Fibroblast of lung (primary cell): ENCODE results near the gene PTPN23. TPM values are rescaled to one million over a fixed set of nuclear protein-coding genes. Genes with fewer than 3 reads are reported as not detected.

Source experiments
- DNase-seq, 2 donors: peaks; one replicate each; pipeline versions ENCODE4 v3.0.0 to v3.0.0-alpha.2; 2010; ENCODE audit warnings: low read depth in 2 of 2
- H2AFZ ChIP-seq: 2 replicates; pipeline ENCODE4 v1.5.1; 2012; ENCODE audit warnings: low read length, control low read depth, inconsistent platforms
- H3K27ac ChIP-seq: 2 replicates; pipeline ENCODE4 v1.5.1; 2011; ENCODE audit warnings: low read length, control low read depth; ENCODE audit not compliant: insufficient read depth
- H3K27me3 ChIP-seq: 2 replicates; pipeline ENCODE4 v1.5.1; 2011; ENCODE audit warnings: mild to moderate bottlenecking, low read length; ENCODE audit not compliant: control insufficient read depth, insufficient read depth
- H3K36me3 ChIP-seq: 2 replicates; pipeline ENCODE4 v1.5.1; 2011; ENCODE audit warnings: low read length; ENCODE audit not compliant: control insufficient read depth, insufficient read depth
- H3K4me1 ChIP-seq: 2 replicates; pipeline ENCODE4 v1.5.1; 2011; ENCODE audit warnings: low read length; ENCODE audit not compliant: control insufficient read depth, insufficient read depth; ENCODE audit errors: extremely low read depth
- H3K4me2 ChIP-seq: 2 replicates; pipeline ENCODE4 v1.5.1; 2011; ENCODE audit warnings: low read length, control low read depth; ENCODE audit not compliant: insufficient read depth; ENCODE audit errors: extremely low read depth
- H3K4me3 ChIP-seq, 4 experiments: fragments of 200-600 bp in 1 of 4; sonication (generic) in 1 of 4; replicated peaks in 1 of 4; 2 replicates each; pipeline ENCODE4 v1.5.1; 2011 to 2016; ENCODE audit warnings: low read length in 4 of 4, low read depth in 3 of 4, mild to moderate bottlenecking in 3 of 4, control low read depth in 2 of 4, inconsistent platforms in 1 of 4, mixed read lengths in 1 of 4; ENCODE audit not compliant: insufficient read depth in 1 of 4; ENCODE audit errors: control extremely low read depth in 1 of 4
- H3K79me2 ChIP-seq: 2 replicates; pipeline ENCODE4 v1.5.1; 2012; ENCODE audit warnings: mild to moderate bottlenecking, low read length, inconsistent platforms; ENCODE audit not compliant: control insufficient read depth, insufficient read depth
- H3K9ac ChIP-seq: 2 replicates; pipeline ENCODE4 v1.5.1; 2011; ENCODE audit warnings: mild to moderate bottlenecking, low read length, control low read depth; ENCODE audit not compliant: insufficient read depth
- H3K9me3 ChIP-seq: 2 replicates; pipeline ENCODE4 v1.5.1; 2012; ENCODE audit warnings: low read depth, low read length; ENCODE audit not compliant: control insufficient read depth, insufficient read depth
- H4K20me1 ChIP-seq: 2 replicates; pipeline ENCODE4 v1.5.1; 2011; ENCODE audit warnings: low read length; ENCODE audit not compliant: control insufficient read depth, insufficient read depth; ENCODE audit errors: extremely low read depth
- EZH2 ChIP-seq: IDR thresholded peaks from 2 replicates; pipeline ENCODE4 v1.5.1; 2012; ENCODE audit warnings: low read length, control low read depth, mild to moderate bottlenecking; ENCODE audit errors: missing control alignments
- polyA plus RNA-seq, 2 donors: library from polyadenylated mRNA; depleted of rRNA in 1 of 2; stranded (reverse) in 1 of 2; unstranded in 1 of 2; fragments of >200 nt; gene quantifications; 2 replicates each; pipeline ENCODE4 v1.2.1, GENCODE V29; 2011 to 2012; ENCODE audit warnings: missing spikeins in 1 of 2
- total RNA-seq: library from RNA; depleted of rRNA; stranded (reverse); fragments of >200 nt; gene quantifications from 2 replicates; pipeline ENCODE4 v1.2.1, GENCODE V29; 2014
- TF ChIP-seq, protein P1 (sequence below), 2 donors: IDR thresholded peaks in 1 of 2; conservative IDR thresholded peaks in 1 of 2; 1 replicate in 1 of 2; 2 replicates in 1 of 2; pipeline ENCODE4 v1.5.1; 2011 to 2012; ENCODE audit warnings: low read length in 2 of 2, control low read depth in 1 of 2, inconsistent platforms in 1 of 2, low read depth in 1 of 2, mild to moderate bottlenecking in 1 of 2

PTPN23 gene
- total and polyA plus RNA-seq, 2 donors (not counting 1 experiment from before 2014, with no cell fraction given), result 1.5 to 19.7 TPM

DNA sequence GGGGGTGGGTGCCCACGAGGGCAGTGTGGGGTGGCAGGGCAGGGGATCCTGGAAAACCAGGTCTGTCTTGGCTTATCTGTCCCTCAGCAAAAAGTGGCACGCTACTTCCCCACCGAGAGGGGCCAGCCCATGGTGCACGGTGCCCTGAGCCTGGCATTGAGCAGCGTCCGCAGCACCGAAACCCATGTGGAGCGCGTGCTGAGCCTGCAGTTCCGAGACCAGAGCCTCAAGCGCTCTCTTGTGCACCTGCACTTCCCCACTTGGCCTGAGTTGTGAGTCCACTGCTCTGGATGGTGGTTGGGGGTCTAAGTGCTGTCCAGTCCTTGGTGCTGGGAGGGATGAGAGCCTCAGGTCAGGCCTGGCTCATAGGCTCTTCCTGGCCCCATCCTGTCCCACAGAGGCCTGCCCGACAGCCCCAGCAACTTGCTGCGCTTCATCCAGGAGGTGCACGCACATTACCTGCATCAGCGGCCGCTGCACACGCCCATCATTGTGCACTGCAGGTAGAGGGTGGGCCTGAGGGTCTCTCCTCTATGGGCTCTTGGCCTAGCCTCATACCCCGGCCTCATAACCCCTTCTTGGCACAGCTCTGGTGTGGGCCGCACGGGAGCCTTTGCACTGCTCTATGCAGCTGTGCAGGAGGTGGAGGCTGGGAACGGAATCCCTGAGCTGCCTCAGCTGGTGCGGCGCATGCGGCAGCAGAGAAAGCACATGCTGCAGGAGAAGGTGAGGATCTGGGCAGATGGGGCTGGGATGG lies 31.1 kb downstream of the PTPN23 start:
- H3K4me1 ChIP-seq, result no peaks in the 10 kb centered on the region
- H3K4me2 ChIP-seq, result no peak overlapping the region
- no peaks in the 10 kb centered on the region for H3K27me3 ChIP-seq
- no peak overlapping the region for H3K27ac ChIP-seq
- no peak overlapping the region for H3K9ac ChIP-seq
- H2AFZ ChIP-seq, result no peak overlapping the region
- TF ChIP-seq, protein P1, sequence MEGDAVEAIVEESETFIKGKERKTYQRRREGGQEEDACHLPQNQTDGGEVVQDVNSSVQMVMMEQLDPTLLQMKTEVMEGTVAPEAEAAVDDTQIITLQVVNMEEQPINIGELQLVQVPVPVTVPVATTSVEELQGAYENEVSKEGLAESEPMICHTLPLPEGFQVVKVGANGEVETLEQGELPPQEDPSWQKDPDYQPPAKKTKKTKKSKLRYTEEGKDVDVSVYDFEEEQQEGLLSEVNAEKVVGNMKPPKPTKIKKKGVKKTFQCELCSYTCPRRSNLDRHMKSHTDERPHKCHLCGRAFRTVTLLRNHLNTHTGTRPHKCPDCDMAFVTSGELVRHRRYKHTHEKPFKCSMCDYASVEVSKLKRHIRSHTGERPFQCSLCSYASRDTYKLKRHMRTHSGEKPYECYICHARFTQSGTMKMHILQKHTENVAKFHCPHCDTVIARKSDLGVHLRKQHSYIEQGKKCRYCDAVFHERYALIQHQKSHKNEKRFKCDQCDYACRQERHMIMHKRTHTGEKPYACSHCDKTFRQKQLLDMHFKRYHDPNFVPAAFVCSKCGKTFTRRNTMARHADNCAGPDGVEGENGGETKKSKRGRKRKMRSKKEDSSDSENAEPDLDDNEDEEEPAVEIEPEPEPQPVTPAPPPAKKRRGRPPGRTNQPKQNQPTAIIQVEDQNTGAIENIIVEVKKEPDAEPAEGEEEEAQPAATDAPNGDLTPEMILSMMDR (conservative IDR thresholded peaks at IDR 0.05 in 1 of 2, IDR thresholded peaks at IDR 0.05 in 1 of 2; ENCODE audit: low read depth in 1 of 2, low read length in 2 of 2), result no peak
- TF ChIP-seq EZH2, result no peak
- H3K9me3 ChIP-seq, result no peaks in the 10 kb centered on the region
- no peak overlapping the region for H3K4me3 ChIP-seq
- DNase-seq, result no peak
- no peaks in the 10 kb centered on the region for H3K79me2 ChIP-seq
- H4K20me1 ChIP-seq, result no peaks in the 10 kb centered on the region
- peaks cover 53% of the 10 kb centered on the region for H3K36me3 ChIP-seq

- no peak for DNase-seq
- TF ChIP-seq EZH2, result no peak
- TF ChIP-seq, protein P1 (conservative IDR thresholded peaks at IDR 0.05 in 1 of 2, IDR thresholded peaks at IDR 0.05 in 1 of 2; ENCODE audit: low read depth in 1 of 2, low read length in 2 of 2), result no peak
- peaks cover 55% of the 10 kb centered on the region for H3K36me3 ChIP-seq
Observed at GRCh38 chr3:47412453-47412756, 31.6 kb downstream of the PTPN23 start.

DNA sequence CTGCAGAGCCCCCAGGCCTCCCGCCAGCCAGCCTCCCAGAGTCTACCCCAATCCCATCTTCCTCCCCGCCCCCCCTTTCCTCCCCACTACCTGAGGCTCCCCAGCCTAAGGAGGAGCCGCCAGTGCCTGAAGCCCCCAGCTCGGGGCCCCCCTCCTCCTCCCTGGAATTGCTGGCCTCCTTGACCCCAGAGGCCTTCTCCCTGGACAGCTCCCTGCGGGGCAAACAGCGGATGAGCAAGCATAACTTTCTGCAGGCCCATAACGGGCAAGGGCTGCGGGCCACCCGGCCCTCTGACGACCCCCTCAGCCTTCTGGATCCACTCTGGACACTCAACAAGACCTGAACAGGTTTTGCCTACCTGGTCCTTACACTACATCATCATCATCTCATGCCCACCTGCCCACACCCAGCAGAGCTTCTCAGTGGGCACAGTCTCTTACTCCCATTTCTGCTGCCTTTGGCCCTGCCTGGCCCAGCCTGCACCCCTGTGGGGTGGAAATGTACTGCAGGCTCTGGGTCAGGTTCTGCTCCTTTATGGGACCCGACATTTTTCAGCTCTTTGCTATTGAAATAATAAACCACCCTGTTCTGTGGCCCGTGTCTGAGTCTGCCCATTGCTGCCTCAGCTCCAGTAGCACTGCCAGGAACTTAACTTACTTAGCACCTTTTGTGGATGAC lies 32.2 kb downstream of the PTPN23 start:
- Histone ChIP-seq H3K4me3 (no peak overlapping the region), H3K27me3 (no peaks in the 10 kb centered on the region), H3K36me3 (peaks cover 53% of the 10 kb centered on the region), H3K79me2 (no peaks in the 10 kb centered on the region), H3K4me2 (no peak overlapping the region), H3K4me1 (no peaks in the 10 kb centered on the region), H3K9ac (no peak overlapping the region), H3K27ac (no peak overlapping the region), H4K20me1 (no peaks in the 10 kb centered on the region), H2AFZ (no peak overlapping the region), H3K9me3 (no peaks in the 10 kb centered on the region)
- TF ChIP-seq, protein P1 (conservative IDR thresholded peaks at IDR 0.05 in 1 of 2, IDR thresholded peaks at IDR 0.05 in 1 of 2; ENCODE audit: low read depth in 1 of 2, low read length in 2 of 2), result peak in 1 of 2 donors; percentile 10
- TF ChIP-seq EZH2, result no peak
- DNase-seq, result no peak

More at GRCh38 chr3:47412453-47412756, 31.6 kb downstream of the PTPN23 start:
- H3K9ac ChIP-seq, result no peak overlapping the region
- no peak overlapping the region for H2AFZ ChIP-seq
- no peaks in the 10 kb centered on the region for H3K27me3 ChIP-seq
- H3K79me2 ChIP-seq, result no peaks in the 10 kb centered on the region
- H3K4me3 ChIP-seq, result no peak overlapping the region
- H3K9me3 ChIP-seq, result no peaks in the 10 kb centered on the region
- no peaks in the 10 kb centered on the region for H4K20me1 ChIP-seq
- H3K4me1 ChIP-seq, result no peaks in the 10 kb centered on the region
- no peak overlapping the region for H3K27ac ChIP-seq
- no peak overlapping the region for H3K4me2 ChIP-seq
